ENCODE results near the gene VWA1. TPM values are rescaled to one million over a fixed set of nuclear protein-coding genes. Genes with fewer than 3 reads are reported as not detected.

Gene VWA1, protein sequence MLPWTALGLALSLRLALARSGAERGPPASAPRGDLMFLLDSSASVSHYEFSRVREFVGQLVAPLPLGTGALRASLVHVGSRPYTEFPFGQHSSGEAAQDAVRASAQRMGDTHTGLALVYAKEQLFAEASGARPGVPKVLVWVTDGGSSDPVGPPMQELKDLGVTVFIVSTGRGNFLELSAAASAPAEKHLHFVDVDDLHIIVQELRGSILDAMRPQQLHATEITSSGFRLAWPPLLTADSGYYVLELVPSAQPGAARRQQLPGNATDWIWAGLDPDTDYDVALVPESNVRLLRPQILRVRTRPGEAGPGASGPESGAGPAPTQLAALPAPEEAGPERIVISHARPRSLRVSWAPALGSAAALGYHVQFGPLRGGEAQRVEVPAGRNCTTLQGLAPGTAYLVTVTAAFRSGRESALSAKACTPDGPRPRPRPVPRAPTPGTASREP
- total RNA-seq: 1 to 10 TPM; 1.3 to 7.7 TPM

DNA sequence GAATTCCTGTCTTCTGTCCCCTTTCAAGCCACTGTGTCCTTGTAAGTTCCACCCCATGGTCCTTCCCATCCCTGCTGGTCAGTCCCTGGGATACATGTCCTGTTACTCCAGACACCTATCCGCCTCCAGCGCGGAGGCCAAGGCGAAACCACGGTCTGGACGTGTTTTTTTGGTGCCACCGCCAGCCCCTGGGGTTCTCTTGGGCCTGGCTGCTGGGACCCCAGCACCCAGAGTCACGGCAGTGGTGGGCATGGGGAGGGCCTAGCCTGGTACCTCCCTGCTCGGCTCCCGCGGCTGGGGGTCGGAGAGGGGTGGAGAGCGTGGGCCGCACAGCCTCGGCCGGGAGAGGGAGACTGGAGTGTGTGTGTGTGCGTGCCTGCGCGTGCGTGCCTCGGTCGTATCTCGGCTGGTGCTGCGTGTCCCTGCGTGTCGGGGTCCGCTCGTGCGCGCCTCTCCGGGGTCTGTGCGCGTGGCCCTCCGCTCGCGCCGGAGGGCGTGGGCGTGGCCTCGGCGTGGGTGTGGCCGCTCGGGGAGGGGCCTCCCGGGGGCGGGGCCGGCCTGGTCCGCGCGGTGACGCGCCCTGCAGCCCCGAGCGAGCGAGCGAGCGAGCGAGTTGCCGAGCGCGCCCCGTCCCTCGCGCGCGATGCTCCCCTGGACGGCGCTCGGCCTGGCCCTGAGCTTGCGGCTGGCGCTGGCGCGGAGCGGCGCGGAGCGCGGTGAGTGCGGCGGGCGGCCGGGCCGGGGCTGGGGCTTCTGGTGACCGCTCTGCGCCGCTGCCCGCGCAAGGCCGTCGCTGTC lies at the start of gene VWA1:
VWA1 (plus strand) TSS at position 585 of the 798 bp plus-strand sequence; CDS start at position 644, 59 bp downstream.
- Mint-ChIP-seq H3K9me3 (no peaks in the 10 kb centered on the region), H3K27ac (no peak within 1 kb of the TSS), H3K36me3 (no peaks in the 10 kb centered on the region), H3K4me3 (peak within 1 kb of the TSS; percentile 57), H3K27me3 (peaks cover 0 to 6% of the 10 kb centered on the region in 2 donors), H3K4me1 (ENCODE audit: low read depth in 2 of 2) (peaks cover 0 to 3% of the 10 kb centered on the region in 2 donors)
- DNase-seq (ENCODE audit: low spot score) (peak; percentile 78), ATAC-seq (peak; percentile 80 to 91)

DNA sequence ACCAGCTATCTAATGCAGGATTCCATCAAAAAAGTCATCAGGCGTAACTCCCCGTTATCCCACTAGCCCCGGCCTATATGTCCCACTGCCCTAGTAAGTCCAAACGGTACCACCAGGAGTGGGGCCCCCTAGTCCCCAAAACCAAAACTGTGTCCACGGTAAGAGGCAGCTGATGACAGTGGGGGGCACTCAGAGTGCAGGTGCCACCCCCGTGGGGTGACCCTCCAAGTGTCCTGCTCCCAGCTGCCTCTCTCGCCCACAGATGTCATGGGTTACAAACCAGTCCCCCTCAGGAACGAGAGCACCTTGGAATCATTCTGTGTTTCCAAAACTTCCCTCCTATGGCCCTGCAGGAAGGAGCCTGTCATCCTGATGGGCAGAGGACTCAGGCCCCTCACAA lies 49.6 kb upstream of the VWA1 start:
- Mint-ChIP-seq H3K27me3 (no peaks in the 10 kb centered on the region), H3K36me3 (peaks cover 17% of the 10 kb centered on the region), H3K9me3 (no peaks in the 10 kb centered on the region), H3K27ac (no peak overlapping the region), H3K4me1 (ENCODE audit: low read depth in 2 of 2) (peaks cover 0 to 6% of the 10 kb centered on the region in 2 donors), H3K4me3 (no peak overlapping the region)
- DNase-seq (ENCODE audit: low spot score): no peak
- no peak for ATAC-seq

DNA sequence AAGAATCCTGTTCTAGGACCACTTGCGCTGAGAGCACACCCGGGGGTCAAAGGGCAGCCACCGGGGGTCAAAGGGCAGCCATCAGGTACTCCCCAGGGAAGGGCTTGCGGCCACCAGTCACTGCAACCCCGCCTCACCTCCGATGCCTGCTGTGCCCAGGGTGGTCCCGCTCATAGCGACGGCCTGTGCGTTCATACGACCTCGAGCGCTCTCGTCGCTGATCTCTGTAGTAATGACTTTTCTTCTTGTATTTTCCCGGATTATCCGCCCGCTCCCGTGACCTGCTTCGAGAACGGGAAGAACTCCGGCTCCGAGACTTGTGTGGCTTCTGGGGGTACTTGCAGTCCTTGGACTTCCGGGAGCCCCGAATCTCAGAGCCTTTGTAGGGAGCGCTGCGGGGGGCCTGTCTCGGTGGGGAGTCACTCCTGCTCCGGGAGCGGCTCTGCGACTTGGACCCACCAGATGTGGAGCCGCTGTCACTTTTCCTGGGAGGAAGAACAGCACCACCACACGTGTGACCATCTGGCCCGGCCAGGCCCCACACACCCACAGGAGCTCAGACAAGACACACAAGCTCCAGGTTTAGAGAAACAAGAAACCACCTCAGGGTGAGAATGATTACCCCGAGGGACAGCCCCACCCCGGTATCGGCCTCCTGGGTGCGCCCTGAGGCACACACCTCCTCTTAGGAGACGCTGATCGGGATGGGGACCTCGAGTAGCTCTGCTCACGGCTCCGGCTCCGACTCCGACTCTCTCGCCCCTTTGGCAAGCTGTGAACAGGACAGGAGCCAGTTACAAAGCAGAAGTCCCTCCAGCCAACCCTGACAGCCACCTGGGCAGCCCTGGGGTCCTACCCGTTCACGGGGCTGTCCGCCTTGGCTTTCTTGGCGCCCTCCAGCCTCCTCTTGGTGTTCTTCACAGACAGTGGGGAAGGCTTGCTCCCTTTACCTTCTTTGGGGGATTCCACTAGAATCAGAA lies 48.1 kb upstream of the VWA1 start:
- Mint-ChIP-seq H3K9me3 (no peaks in the 10 kb centered on the region), H3K4me3 (no peak overlapping the region), H3K36me3 (peaks cover 29% of the 10 kb centered on the region), H3K27me3 (no peaks in the 10 kb centered on the region), H3K4me1 (ENCODE audit: low read depth in 2 of 2) (peaks cover 3 to 10% of the 10 kb centered on the region in 2 donors), H3K27ac (no peak overlapping the region)
- ATAC-seq (no peak), DNase-seq (ENCODE audit: low spot score) (no peak)

DNA sequence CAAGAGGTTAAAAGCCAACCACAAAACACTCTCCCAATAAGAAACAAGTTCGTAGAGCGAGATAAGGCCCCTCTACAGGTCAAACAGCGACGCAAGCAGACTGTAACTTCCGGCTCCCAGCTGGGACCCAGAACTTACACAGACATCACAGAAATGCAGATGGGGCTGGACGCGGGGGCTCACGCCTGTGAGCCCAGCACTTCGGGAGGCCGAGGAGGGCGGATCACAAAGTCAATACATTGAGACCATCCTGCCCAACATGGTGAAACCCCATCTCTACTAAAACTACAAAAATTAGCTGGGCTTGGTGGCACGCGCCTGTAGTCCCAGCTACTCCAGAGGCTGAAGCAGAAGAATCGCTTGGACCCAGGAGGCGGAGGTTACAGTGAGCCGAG lies 47.4 kb upstream of the VWA1 start:
- H3K4me3 Mint-ChIP-seq: no peak overlapping the region
- peaks cover 31% of the 10 kb centered on the region for H3K36me3 Mint-ChIP-seq
- no peaks in the 10 kb centered on the region for H3K9me3 Mint-ChIP-seq
- ATAC-seq: no peak
- no peak overlapping the region for H3K27ac Mint-ChIP-seq
- DNase-seq (ENCODE audit: low spot score): no peak
- no peaks in the 10 kb centered on the region for H3K27me3 Mint-ChIP-seq
- H3K4me1 Mint-ChIP-seq (ENCODE audit: low read depth in 2 of 2): peaks cover 3 to 7% of the 10 kb centered on the region in 2 donors

DNA sequence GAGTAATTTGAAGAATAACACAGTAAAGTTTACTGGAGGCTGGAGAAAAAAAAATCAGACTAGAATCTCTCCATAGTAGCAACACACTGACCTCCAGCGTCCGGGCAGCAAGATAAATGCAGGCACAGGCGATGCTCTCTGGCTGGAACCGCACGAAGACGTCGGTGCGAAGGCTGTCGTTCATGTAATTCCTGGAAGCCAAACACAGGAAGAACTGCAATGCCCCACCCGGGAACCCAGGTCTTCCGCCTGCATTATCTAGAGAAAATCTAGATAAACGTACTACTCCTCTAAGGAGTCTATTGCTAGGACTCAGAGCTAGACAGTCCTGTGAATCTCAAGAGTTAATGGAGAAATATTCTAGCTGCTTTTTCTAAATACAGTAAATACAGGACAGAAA lies 44.8 kb upstream of the VWA1 start:
- H3K4me1 Mint-ChIP-seq (ENCODE audit: low read depth in 2 of 2): peaks cover 15 to 18% of the 10 kb centered on the region in 2 donors
- no peak overlapping the region for H3K4me3 Mint-ChIP-seq
- H3K9me3 Mint-ChIP-seq: no peaks in the 10 kb centered on the region
- H3K27ac Mint-ChIP-seq: no peak overlapping the region
- no peaks in the 10 kb centered on the region for H3K27me3 Mint-ChIP-seq
- DNase-seq (ENCODE audit: low spot score) (no peak), ATAC-seq (no peak)
- peaks cover 45% of the 10 kb centered on the region for H3K36me3 Mint-ChIP-seq

DNA sequence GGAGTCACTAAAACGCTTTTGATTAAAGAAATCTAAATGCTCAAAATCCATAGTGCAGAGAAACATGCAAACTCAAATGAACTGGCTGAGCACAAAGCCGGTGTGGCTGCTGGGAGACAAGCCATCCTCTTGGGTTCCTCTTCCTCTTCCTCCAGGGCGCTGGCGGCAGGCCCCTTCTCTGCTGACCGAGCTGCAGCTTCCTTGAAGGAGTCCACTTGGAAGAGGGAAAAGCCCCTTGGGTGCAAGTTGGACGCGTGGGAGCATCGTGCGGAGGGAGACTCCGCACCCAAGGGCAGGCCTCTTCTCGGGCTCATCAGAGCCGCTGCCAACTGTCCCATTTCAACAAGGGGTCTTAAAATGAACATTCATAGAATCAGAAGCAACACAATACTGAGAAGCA lies 44.3 kb upstream of the VWA1 start:
- Mint-ChIP-seq H3K27ac (no peak overlapping the region), H3K27me3 (no peaks in the 10 kb centered on the region), H3K4me1 (ENCODE audit: low read depth in 2 of 2) (peaks cover 17 to 19% of the 10 kb centered on the region in 2 donors), H3K9me3 (no peaks in the 10 kb centered on the region), H3K4me3 (no peak overlapping the region), H3K36me3 (peaks cover 47% of the 10 kb centered on the region)
- ATAC-seq (no peak), DNase-seq (ENCODE audit: low spot score) (no peak)

DNA sequence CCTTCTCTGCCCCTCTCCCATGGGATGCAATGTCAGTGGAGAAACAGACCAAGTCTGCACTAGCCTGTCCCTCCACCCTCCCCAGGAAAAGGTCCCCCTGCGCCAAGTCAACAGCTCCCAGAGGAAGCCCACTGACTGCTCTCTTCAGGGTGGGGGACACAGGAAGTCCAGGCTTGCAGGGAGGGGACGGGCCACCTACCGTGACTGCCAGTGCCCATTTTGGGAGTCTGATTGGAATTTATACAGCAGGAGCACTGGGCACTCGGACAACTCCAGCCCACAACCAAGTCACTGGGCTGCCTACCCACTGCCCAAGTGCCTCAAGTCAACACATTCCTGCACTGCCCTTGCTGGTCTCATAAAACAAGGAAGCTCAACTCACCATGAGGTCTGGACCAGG lies 42.5 kb upstream of the VWA1 start:
- H3K36me3 Mint-ChIP-seq: peaks cover 41% of the 10 kb centered on the region
- H3K4me3 Mint-ChIP-seq: no peak overlapping the region
- no peaks in the 10 kb centered on the region for H3K27me3 Mint-ChIP-seq
- no peak overlapping the region for H3K27ac Mint-ChIP-seq
- H3K9me3 Mint-ChIP-seq: no peaks in the 10 kb centered on the region
- DNase-seq (ENCODE audit: low spot score): no peak
- no peak for ATAC-seq
- H3K4me1 Mint-ChIP-seq (ENCODE audit: low read depth in 2 of 2): peaks cover 20 to 22% of the 10 kb centered on the region in 2 donors

DNA sequence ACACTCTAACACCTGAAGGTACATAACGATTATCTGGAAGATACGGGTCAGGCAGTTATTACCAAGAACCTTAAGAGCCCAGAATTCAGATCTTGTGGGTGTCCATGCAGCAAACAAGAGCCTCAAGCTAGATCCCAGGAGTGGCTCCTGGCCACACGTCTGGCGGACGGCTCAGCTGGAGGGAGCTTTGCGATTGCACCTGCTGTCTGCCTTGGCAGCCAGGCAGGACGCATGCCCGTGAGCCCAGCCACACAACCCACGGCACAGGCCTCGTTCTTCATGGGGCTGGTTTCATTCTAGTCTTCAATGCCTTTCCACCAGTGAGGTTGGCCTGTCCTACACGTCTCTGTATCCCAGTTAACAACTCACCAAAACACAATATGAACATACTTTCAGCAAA lies 42.1 kb upstream of the VWA1 start:
- ATAC-seq (no peak), DNase-seq (ENCODE audit: low spot score) (no peak)
- H3K27me3 Mint-ChIP-seq: no peaks in the 10 kb centered on the region
- H3K36me3 Mint-ChIP-seq: peaks cover 44% of the 10 kb centered on the region
- no peak overlapping the region for H3K4me3 Mint-ChIP-seq
- H3K4me1 Mint-ChIP-seq (ENCODE audit: low read depth in 2 of 2): peaks cover 23 to 25% of the 10 kb centered on the region in 2 donors
- H3K9me3 Mint-ChIP-seq: no peaks in the 10 kb centered on the region
- no peak overlapping the region for H3K27ac Mint-ChIP-seq

DNA sequence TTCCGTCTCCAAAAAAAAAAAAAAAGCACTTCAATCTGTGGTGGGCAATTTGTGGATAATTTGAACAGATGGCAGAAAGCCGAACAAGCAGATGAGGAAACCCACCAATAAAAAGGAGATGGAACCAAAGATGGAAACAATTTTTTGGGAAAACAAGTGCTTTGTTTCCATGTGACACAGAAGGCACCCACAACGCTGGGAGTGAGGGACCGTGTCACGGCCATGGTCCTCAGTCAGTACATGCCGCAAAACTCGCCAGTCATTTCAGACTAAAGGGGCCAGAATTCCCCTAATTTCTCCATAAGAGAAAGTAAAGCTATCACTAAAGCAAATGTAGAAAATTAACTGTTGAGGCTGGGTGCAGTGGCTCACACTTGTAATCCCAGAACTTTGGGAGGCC lies 41.4 kb upstream of the VWA1 start:
- H3K4me3 Mint-ChIP-seq: no peak overlapping the region
- H3K27me3 Mint-ChIP-seq: no peaks in the 10 kb centered on the region
- no peak overlapping the region for H3K27ac Mint-ChIP-seq
- ATAC-seq (no peak), DNase-seq (ENCODE audit: low spot score) (no peak)
- H3K9me3 Mint-ChIP-seq: no peaks in the 10 kb centered on the region
- H3K36me3 Mint-ChIP-seq: peaks cover 44% of the 10 kb centered on the region
- H3K4me1 Mint-ChIP-seq (ENCODE audit: low read depth in 2 of 2): peaks cover 23 to 25% of the 10 kb centered on the region in 2 donors

DNA sequence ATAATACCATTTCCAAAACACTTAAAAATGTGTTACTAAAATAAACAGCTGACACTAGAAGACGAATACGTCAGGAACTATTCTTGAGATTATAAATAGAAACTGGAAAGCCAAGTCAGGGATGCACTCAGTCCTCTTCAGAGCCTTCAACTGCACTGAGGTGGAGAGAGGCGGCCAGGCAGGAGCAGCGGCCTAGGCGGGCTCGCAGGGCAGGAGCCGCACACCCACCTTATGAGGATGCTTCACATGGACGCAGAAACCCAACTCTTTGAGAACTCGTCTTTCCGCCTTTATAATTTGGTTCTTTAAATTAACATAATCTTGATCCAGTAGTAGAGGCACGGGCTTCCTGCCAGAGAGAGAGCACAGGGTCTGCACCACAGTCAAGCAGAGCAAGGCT lies 40.3 kb upstream of the VWA1 start:
- ATAC-seq (no peak), DNase-seq (ENCODE audit: low spot score) (no peak)
- H3K4me3 Mint-ChIP-seq: peak overlapping the region; percentile 4
- peaks cover 28 to 29% of the 10 kb centered on the region in 2 donors for H3K4me1 Mint-ChIP-seq (ENCODE audit: low read depth in 2 of 2)
- peaks cover 42% of the 10 kb centered on the region for H3K36me3 Mint-ChIP-seq
- no peaks in the 10 kb centered on the region for H3K9me3 Mint-ChIP-seq
- H3K27ac Mint-ChIP-seq: no peak overlapping the region
- no peaks in the 10 kb centered on the region for H3K27me3 Mint-ChIP-seq

DNA sequence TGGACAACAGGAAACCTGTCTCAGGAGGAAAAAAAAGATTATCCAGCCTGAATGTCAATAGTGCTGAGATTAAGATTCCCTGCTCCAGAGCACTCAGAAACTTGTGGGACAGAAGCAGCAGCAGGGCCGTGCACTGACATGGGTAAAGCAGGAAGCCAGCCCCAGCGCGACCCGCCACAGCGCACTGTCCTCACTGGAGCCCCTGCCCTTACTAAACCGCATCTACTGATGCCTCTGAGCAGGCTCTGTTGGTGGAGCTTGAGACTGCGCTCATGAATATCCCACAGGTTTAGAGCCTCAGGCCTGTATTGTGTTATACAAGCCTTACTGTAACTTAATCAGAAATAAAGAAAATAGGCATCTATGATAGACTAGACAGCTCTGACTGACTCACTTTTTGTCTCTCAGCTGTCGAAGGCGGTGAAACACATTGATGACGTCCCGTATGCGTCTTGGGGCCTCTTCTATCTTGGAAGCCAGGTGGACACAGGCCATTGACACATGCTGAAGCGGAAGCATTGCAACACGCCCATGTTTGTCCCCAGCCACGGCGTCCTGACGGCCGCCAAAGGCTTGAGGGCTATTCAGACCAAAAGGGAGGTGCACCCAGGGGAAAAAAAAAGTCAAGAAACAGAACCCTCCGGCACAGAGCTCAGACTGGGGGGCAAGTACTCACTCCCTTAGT lies 37.5 kb upstream of the VWA1 start:
- Mint-ChIP-seq H3K27me3 (no peaks in the 10 kb centered on the region), H3K4me3 (peak overlapping the region; percentile 99)

DNA sequence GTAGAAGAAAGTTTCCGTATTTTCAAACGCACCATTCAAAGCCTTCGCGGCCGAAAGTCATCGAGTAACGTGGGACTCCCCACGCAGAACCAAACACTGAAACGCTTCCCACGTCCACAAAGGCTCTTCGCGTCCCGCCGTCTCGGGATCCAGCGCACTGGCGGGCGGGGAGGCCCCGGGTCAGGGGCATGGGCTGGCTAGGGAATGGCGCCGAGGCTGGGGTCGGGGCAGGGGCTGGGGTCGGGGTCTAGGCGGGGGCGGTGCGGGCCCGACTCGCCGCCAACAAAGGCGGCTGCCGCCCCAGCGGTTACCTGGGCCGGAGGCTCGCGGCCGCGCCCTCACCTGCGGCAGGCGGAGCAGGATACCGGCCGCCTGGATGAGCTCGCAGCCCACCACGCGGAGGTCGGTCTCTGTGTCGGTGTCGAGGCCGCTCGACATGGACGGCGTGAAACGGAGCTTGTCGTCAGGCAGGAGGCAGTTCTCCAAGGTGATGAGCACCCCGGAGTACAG lies 36.8 kb upstream of the VWA1 start:
- no peak for DNase-seq (ENCODE audit: low spot score)
- Mint-ChIP-seq H3K9me3 (no peaks in the 10 kb centered on the region), H3K36me3 (peaks cover 20% of the 10 kb centered on the region), H3K4me3 (peak overlapping the region; percentile 99), H3K4me1 (ENCODE audit: low read depth in 2 of 2) (peaks cover 31 to 34% of the 10 kb centered on the region in 2 donors), H3K27me3 (no peaks in the 10 kb centered on the region), H3K27ac (peak overlapping the region; percentile 81 to 91)
- peak; percentile 1 for ATAC-seq

More for the DNA sequence above, 37.5 kb upstream of the VWA1 start:
- Mint-ChIP-seq H3K27ac (peak overlapping the region; percentile 81 to 91), H3K4me1 (ENCODE audit: low read depth in 2 of 2) (peaks cover 32 to 36% of the 10 kb centered on the region in 2 donors), H3K36me3 (peaks cover 20% of the 10 kb centered on the region), H3K9me3 (no peaks in the 10 kb centered on the region)
- DNase-seq (ENCODE audit: low spot score): no peak
- ATAC-seq: no peak

Data from natural killer cell treated with Interleukin-12 subunit alpha and Interleukin-12 subunit beta and Interleukin-15 and Interleukin-18, amount 100 ng/mL, for 72 hours (primary cell).